HG03135 (cell line): ENCODE results near the gene TADA3.

Experiments used
- ATAC-seq: cut with Tn5 transposase; IDR thresholded peaks from one replicate; pipeline ENCODE4 v1.9.1; 2021; ENCODE audit warnings: mild to moderate bottlenecking, moderate library complexity; ENCODE audit not compliant: unreplicated experiment

TADA3 gene

DNA sequence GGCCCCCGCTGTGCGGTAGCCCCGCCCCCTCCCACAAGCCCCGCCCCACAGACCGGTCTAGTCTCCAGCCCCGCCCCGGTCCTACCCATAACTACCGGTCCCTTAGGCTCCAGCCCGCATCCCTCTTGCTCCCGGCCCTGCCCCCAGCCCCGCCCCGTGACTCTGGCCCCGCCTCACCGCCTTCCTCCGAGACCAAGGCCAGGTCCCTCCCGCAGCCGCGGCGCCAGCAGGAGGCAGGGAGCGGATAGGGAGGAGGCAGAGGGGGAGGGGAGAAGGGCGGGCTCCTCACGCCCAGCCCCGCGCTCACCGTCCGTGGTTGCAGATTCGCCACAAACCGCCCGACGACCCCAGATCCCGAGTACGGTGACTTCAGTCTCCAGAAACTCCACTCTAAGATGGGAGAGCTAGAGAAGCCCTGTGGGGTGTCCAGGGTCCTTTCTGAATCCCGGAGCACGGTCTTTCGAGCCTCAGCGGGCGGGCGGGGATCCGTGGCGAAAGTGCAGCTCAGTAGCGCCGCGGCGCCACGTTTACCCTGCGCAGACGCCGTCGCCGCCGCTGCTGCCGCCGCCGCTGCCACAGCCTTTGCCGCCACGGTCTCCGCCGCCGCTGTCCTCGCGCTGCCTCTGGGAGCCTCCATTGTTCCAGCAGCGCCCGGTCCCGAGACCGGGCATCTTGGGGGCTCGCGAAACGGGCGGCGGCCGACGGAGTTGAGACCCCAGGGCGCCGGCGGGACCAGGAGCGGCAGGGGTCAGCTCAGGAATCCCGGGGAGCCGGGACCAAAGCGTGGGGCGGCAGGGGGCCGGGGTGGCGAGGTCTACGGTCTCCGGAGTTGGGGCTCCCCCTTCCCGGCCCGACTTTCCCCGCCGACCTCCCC, 60.8 kb downstream of the TADA3 start, which contains the start of gene BRPF1:
Gene BRPF1, plus strand, starts transcription at position 530 of the 874 bp plus-strand sequence. CDS start 2,406 bp downstream, outside the sequence.
- peak; percentile 89 for ATAC-seq

DNA sequence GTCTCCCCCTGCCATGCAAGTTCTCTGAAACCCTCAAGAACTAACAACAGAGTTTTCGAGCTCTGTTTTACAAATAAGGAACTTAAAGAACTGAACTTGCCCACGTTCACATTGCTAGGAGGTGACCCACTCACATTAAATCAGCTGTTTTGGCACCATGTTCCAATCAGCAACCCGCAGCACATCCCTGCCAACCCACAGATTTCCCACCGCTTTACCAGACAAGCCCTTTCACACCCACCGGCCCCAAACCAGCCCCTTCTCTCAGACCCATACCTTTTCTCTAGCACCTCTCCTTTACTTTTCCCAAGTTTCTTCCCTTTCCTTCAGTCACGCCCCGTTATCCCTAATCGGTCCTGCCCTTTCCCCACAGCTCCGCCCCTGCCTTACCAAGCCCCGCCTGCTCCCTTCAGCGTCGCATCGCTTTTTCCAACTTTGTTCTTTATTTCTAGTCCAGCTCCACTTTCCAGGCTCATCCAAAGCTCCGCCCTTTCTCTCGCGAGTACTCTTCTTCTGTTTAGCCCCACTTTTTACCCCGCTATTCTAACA, 61.5 kb downstream of the TADA3 start:
- ATAC-seq, result peak; percentile 41
